Mucosa of descending colon (tissue), 3 donors: ENCODE data around the gene PKIG. TPM values are rescaled to one million over a fixed set of nuclear protein-coding genes. Genes with fewer than 3 reads are reported as not detected.

Source experiments
- ATAC-seq: fragments of 200-7000 bp; cut with Tn5 transposase; one replicate; pipeline ENCODE4 v1.9.1; 2020; ENCODE audit warnings: mild to moderate bottlenecking, moderate library complexity
- DNase-seq, 3 donors: peaks; one replicate each; pipeline ENCODE4 v3.0.0-alpha.2; 2020
- H3K36me3 ChIP-seq: fragments of 200-600 bp; one replicate; pipeline ENCODE4 v1.8.0; 2021; ENCODE audit warnings: low read depth, mild to moderate bottlenecking
- H3K4me1 ChIP-seq: fragments of 200-600 bp; one replicate; pipeline ENCODE4 v1.8.0; 2021; ENCODE audit warnings: low read depth, mild to moderate bottlenecking
- H3K4me3 ChIP-seq: fragments of 200-600 bp; one replicate; pipeline ENCODE4 v1.8.0; 2021; ENCODE audit warnings: mild to moderate bottlenecking
- H3K9me3 ChIP-seq: fragments of 200-600 bp; one replicate; pipeline ENCODE4 v1.8.0; 2021; ENCODE audit warnings: mild to moderate bottlenecking
- CTCF ChIP-seq: fragments of 200-600 bp; IDR thresholded peaks from one replicate; pipeline ENCODE4 v1.8.0; 2022; ENCODE audit warnings: antibody characterized with exemption, mild to moderate bottlenecking
- intact Hi-C, 2 donors: fragments of 100-400 bp; cut with DNase I in 1 of 2; cut with micrococcal nuclease in 1 of 2; formaldehyde crosslinking; loops; one replicate each; pipeline versions ENCODE4 v1.11.0 to v1.11.1; 2022; cut with DNase I, micrococcal nuclease
- total RNA-seq, 3 donors: library from RNA; stranded (reverse); fragmentation: NEBNext Ultra II Directional in 2 of 3; extraction: Animal tissue kit (Norgen Biotek cat#: 25700) in 2 of 3; gene quantifications; one replicate each; pipeline versions ENCODE4 v1.2.1 to v1.2.4, GENCODE V29; 2021 to 2023
- donor health status: DM: no; HTN: no; CAD: no; lungs with moderate emphysema.
- donor health status: DM: no; HTN: no; CAD: no.
- donor health status: DM: no; HTN: yes; CAD: no.

The PKIG gene
- total RNA-seq, 3 donors from 2014 or later: 39.9 to 101 (median 42.4) TPM

GRCh38 chr20:44620030-44620429 lies 37.7 kb downstream of the PKIG start:
- TF ChIP-seq CTCF: no peak
- Histone ChIP-seq H3K4me1 (peaks cover 5% of the 10 kb centered on the region), H3K36me3 (no peaks in the 10 kb centered on the region), H3K9me3 (no peaks in the 10 kb centered on the region), H3K4me3 (no peak overlapping the region)
- ATAC-seq (no peak), DNase-seq (peak in 1 of 3 donors; percentile 22)
- intact Hi-C loops: no loop called here

- peaks cover 5% of the 10 kb centered on the region for H3K4me1 ChIP-seq
- no peak for TF ChIP-seq CTCF
- DNase-seq (peak in 1 of 3 donors; percentile 11), ATAC-seq (no peak)
- intact Hi-C loops: no loop called here
- H3K36me3 ChIP-seq: no peaks in the 10 kb centered on the region
- H3K9me3 ChIP-seq: no peaks in the 10 kb centered on the region
- no peak overlapping the region for H3K4me3 ChIP-seq
Observed at GRCh38 chr20:44621325-44621724, 38.9 kb downstream of the PKIG start.

GRCh38 chr20:44621939-44622338 lies 39.6 kb downstream of the PKIG start:
- DNase-seq (peak in 1 of 3 donors; percentile 34), ATAC-seq (no peak)
- H3K9me3 ChIP-seq: no peaks in the 10 kb centered on the region
- intact Hi-C loops: no loop called here
- TF ChIP-seq CTCF: no peak
- H3K36me3 ChIP-seq: no peaks in the 10 kb centered on the region
- peaks cover 5% of the 10 kb centered on the region for H3K4me1 ChIP-seq
- H3K4me3 ChIP-seq: no peak overlapping the region

GRCh38 chr20:44622501-44623270 lies 40.3 kb downstream of the PKIG start:
- no peaks in the 10 kb centered on the region for H3K36me3 ChIP-seq
- intact Hi-C loops: no loop called here

GRCh38 chr20:44624152-44624551 lies 41.8 kb downstream of the PKIG start:
- Histone ChIP-seq H3K36me3 (no peaks in the 10 kb centered on the region), H3K9me3 (no peaks in the 10 kb centered on the region), H3K4me3 (no peak overlapping the region), H3K4me1 (no peaks in the 10 kb centered on the region)
- ATAC-seq (no peak), DNase-seq (no peak)
- intact Hi-C loops: no loop called here
- no peak for TF ChIP-seq CTCF

More at GRCh38 chr20:44622501-44623270, 40.3 kb downstream of the PKIG start:
- no peaks in the 10 kb centered on the region for H3K9me3 ChIP-seq
- H3K4me3 ChIP-seq: no peak overlapping the region
- DNase-seq (peak in 1 of 3 donors; percentile 33), ATAC-seq (no peak)
- no peak for TF ChIP-seq CTCF
- H3K4me1 ChIP-seq: peaks cover 5% of the 10 kb centered on the region
